Aorta (tissue), 5 donors: ENCODE data around the gene OSBPL5. TPM values are rescaled to one million over a fixed set of nuclear protein-coding genes. Genes with fewer than 3 reads are reported as not detected.
A peak's percentile ranks its signal among the peaks of the same experiment; 100 is the strongest.

ENCODE experiments used
- ATAC-seq: fragments of 200-7000 bp; cut with Tn5 transposase; one replicate; pipeline ENCODE4 v1.9.1; 2022; ENCODE audit warnings: moderate library complexity; ENCODE audit not compliant: low FRiP score
- DNase-seq, 2 donors: peaks; one replicate each; pipeline ENCODE4 v3.0.0-alpha.2; 2020
- H3K27ac ChIP-seq, 2 donors: one replicate each; pipeline ENCODE4 v1.5.1; 2013; ENCODE audit warnings: low read length in 2 of 2, mild to moderate bottlenecking in 2 of 2, moderate library complexity in 2 of 2, control low read depth in 1 of 2, inconsistent platforms in 1 of 2, low read depth in 1 of 2
- H3K27me3 ChIP-seq, 2 donors: one replicate each; pipeline ENCODE4 v1.6.1; 2013; ENCODE audit warnings: control low read depth in 1 of 2, low read length in 1 of 2, mild to moderate bottlenecking in 1 of 2, moderate library complexity in 1 of 2; ENCODE audit not compliant: insufficient read depth in 2 of 2, control insufficient read depth in 1 of 2
- H3K36me3 ChIP-seq, 2 donors: one replicate each; pipeline ENCODE4 v1.6.1; 2013; ENCODE audit warnings: control low read depth in 1 of 2, low read length in 1 of 2, mild to moderate bottlenecking in 1 of 2; ENCODE audit not compliant: insufficient read depth in 2 of 2, control insufficient read depth in 1 of 2
- H3K4me1 ChIP-seq, 2 donors: one replicate each; pipeline ENCODE4 v1.6.1; 2013; ENCODE audit warnings: low read length in 2 of 2, control low read depth in 1 of 2, mild to moderate bottlenecking in 1 of 2, moderate library complexity in 1 of 2; ENCODE audit not compliant: insufficient read depth in 2 of 2, control insufficient read depth in 1 of 2
- H3K4me3 ChIP-seq, 2 donors: one replicate each; pipeline ENCODE4 v1.5.1; 2013; ENCODE audit warnings: low read length in 2 of 2, control low read depth in 1 of 2, mild to moderate bottlenecking in 1 of 2
- H3K9me3 ChIP-seq: one replicate; pipeline ENCODE4 v1.6.1; 2013; ENCODE audit warnings: mild to moderate bottlenecking, low read length; ENCODE audit not compliant: control insufficient read depth
- WGBS, 2 donors: extraction: QIAGEN DNeasy Blood & Tissue Kit; methylation state at CpG; one replicate each; pipeline ENCODE4 v1.1.7; 2013; 5-methylcytosine and 5-hydroxymethylcytosine counted together
- intact Hi-C, 2 donors: fragments of 100-400 bp; cut with DNase I; formaldehyde crosslinking; loops; one replicate each; pipeline versions ENCODE4 v1.14.2 to v1.15.0; 2022
- polyA plus RNA-seq, 2 donors: library from polyadenylated mRNA; stranded (reverse); fragments of 200-250 nt; gene quantifications; one replicate each; pipeline ENCODE4 v1.2.3, GENCODE V29; 2013
- total RNA-seq, 2 donors: library from RNA; stranded (reverse); fragmentation: NEBNext Ultra II Directional; extraction: Animal tissue kit (Norgen Biotek cat#: 25700); gene quantifications; one replicate each; pipeline ENCODE4 v1.2.1, GENCODE V29; 2021
- donor health status: healthy with polysubstance abuse.
- donor health status: Bipolar disorder and iron deficiency.
- donor health status: DM: no; HTN: no; CAD: no.
- donor health status: DM: no; HTN: no; CAD: no.
- donor health status: DM: yes; HTN: yes; CAD: no.

Gene OSBPL5
- total and polyA plus RNA-seq, 4 donors: 11.9 to 69.1 (median 56.2) TPM

GRCh38 chr11:3087373-3087772, 77.7 kb downstream of the OSBPL5 start:
- no peak for ATAC-seq
- no peak for DNase-seq
- WGBS, 2 donors: 85 to 91% methylated on average over 11 of the region's 11 CpGs
- no peak overlapping the region for H3K27ac ChIP-seq
- peaks cover 0 to 2% of the 10 kb centered on the region in 2 donors for H3K36me3 ChIP-seq
- no peak overlapping the region for H3K4me3 ChIP-seq
- H3K4me1 ChIP-seq: no peaks in the 10 kb centered on the region
- intact Hi-C loops: no loop called here
- H3K9me3 ChIP-seq: no peaks in the 10 kb centered on the region
- H3K27me3 ChIP-seq: no peaks in the 10 kb centered on the region

- DNase-seq (peak in 1 of 2 donors; percentile 69), ATAC-seq (peak; percentile 20)
- Histone ChIP-seq H3K27ac (no peak overlapping the region), H3K4me1 (no peaks in the 10 kb centered on the region), H3K36me3 (peaks cover 0 to 2% of the 10 kb centered on the region in 2 donors), H3K27me3 (no peaks in the 10 kb centered on the region), H3K9me3 (no peaks in the 10 kb centered on the region), H3K4me3 (no peak overlapping the region)
- intact Hi-C loops: no loop called here
- 50 to 51% methylated on average over 9 of the region's 9 CpGs for WGBS, 2 donors
These were observed 78.4 kb downstream of the OSBPL5 start for GRCh38 chr11:3086671-3087150.

DNA sequence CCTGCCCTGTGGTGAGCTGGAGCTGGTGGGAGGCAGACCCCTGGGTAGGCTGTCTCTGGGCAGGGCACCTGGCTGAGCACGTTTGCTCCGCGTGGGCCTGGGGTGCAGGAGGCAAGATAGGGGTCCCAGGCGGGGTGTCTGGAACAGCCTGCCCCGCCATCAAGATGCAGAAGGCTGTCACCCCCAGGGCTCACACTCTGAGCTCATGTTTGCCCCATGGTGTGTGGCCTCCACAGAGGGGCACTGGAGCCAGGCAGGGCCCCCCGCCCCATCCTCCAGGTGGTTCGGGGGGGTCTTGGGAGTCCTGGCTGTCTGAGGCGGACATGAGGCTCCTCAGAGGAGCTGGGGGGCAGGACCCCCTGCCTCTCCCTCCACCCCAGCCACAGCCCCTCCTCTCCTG, 79.0 kb downstream of the OSBPL5 start:
- Histone ChIP-seq H3K4me1 (no peaks in the 10 kb centered on the region), H3K4me3 (no peak overlapping the region), H3K27ac (no peak overlapping the region), H3K27me3 (no peaks in the 10 kb centered on the region), H3K36me3 (peaks cover 0 to 2% of the 10 kb centered on the region in 2 donors), H3K9me3 (no peaks in the 10 kb centered on the region)
- no peak for ATAC-seq
- intact Hi-C loops: no loop called here
- peak in 1 of 2 donors; percentile 67 for DNase-seq
- 66 to 67% methylated on average over 8 of the region's 8 CpGs for WGBS, 2 donors

DNA sequence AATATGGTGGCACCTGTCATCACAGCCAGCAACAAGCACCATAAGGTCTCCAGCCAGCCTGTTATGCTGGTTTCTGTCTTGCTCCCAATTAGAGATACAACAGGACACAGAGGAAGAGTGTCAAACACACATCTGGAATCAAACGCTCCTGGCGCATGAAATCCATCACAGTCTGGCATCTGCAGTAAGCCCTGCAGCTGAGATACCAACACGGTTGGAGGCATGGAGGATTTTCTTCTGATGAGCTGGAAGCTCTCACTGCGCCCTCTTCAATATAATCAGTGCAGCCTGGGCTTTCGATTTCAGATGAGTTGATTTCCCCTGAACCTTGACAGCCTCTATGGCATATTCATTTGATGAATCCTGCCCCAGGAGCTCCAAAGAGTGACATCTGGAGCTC, 80.1 kb downstream of the OSBPL5 start:
- WGBS, 2 donors: 55 to 56% methylated on average over 5 of the region's 5 CpGs
- Histone ChIP-seq H3K27ac (no peak overlapping the region), H3K27me3 (no peaks in the 10 kb centered on the region), H3K36me3 (peaks cover 0 to 2% of the 10 kb centered on the region in 2 donors), H3K4me3 (no peak overlapping the region), H3K4me1 (no peaks in the 10 kb centered on the region), H3K9me3 (no peaks in the 10 kb centered on the region)
- peak in 1 of 2 donors; percentile 21 for DNase-seq
- intact Hi-C loops: no loop called here
- ATAC-seq: no peak

DNA sequence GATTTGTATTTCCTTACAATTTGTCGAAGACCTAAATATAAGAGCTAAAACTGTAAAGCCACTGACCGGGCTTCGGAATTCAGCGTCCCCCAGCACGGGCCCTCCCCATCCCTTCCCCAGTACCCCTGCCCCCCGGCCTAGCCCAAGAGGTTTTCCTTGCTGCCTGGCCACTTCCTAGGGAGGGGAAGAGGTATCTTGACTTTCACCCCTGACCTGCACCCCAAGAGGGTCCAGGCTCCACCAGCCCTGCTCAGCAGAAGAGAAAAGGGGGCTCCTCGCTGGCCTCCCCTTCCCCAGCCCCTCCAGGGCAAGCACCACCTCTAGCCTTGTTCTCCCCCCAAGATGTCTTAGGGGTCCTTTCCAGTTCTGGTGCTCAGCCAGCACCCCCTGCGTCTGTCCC, 81.8 kb downstream of the OSBPL5 start:
- Histone ChIP-seq H3K9me3 (no peaks in the 10 kb centered on the region), H3K27me3 (no peaks in the 10 kb centered on the region), H3K27ac (no peak overlapping the region), H3K4me1 (no peaks in the 10 kb centered on the region), H3K4me3 (no peak overlapping the region), H3K36me3 (no peaks in the 10 kb centered on the region)
- WGBS, 2 donors: 79 to 80% methylated on average over 8 of the region's 8 CpGs
- DNase-seq (peak in 1 of 2 donors; percentile 63), ATAC-seq (no peak)
- intact Hi-C loops: no loop called here

- WGBS, 2 donors: 72 to 86% methylated on average over 6 of the region's 6 CpGs
- H3K27ac ChIP-seq: no peak overlapping the region
- no peak for ATAC-seq
- intact Hi-C loops: no loop called here
- DNase-seq: no peak
- no peak overlapping the region for H3K4me3 ChIP-seq
- H3K9me3 ChIP-seq: no peaks in the 10 kb centered on the region
- no peaks in the 10 kb centered on the region for H3K27me3 ChIP-seq
- no peaks in the 10 kb centered on the region for H3K4me1 ChIP-seq
- no peaks in the 10 kb centered on the region for H3K36me3 ChIP-seq
These were observed 83.7 kb downstream of the OSBPL5 start for GRCh38 chr11:3081386-3081751.

DNA sequence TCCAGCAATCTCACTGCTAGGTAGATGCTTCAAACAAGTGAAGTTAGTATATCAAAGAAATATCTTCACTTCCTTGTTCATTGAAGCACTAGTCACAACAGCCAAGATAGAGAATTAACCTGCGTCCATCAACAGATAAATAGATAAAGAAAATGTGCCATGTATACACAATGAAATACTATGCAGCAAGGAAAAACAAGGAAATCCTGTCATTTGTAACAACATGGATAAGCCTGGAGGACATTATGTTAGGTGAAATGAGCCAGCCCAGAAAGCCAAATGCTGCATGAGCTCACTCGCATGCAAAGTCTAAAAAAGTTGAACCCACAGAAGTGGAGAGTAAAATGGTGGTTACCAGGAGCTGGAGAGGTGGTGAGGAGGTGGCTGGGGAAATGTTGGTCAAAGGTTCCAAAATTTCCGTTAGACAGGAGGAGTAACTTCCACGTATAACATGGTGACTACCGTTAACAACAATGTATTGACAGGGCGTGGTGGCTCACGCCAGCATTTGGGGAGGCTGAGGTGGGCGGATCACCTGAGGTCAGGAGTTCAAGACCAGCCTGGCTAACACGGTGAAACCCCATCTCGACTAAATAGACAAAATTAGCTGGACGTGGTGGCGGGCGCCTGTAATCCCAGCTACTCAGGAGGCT, 84.3 kb downstream of the OSBPL5 start:
- intact Hi-C loops: no loop called here
- H3K4me3 ChIP-seq: no peak overlapping the region
- no peaks in the 10 kb centered on the region for H3K4me1 ChIP-seq
- DNase-seq: peak in 1 of 2 donors; percentile 34
- 88% methylated on average over 13 of the region's 13 CpGs for WGBS, 2 donors
- no peak for ATAC-seq
- H3K9me3 ChIP-seq: no peaks in the 10 kb centered on the region
- H3K27ac ChIP-seq: no peak overlapping the region
- H3K36me3 ChIP-seq: no peaks in the 10 kb centered on the region
- no peaks in the 10 kb centered on the region for H3K27me3 ChIP-seq

DNA sequence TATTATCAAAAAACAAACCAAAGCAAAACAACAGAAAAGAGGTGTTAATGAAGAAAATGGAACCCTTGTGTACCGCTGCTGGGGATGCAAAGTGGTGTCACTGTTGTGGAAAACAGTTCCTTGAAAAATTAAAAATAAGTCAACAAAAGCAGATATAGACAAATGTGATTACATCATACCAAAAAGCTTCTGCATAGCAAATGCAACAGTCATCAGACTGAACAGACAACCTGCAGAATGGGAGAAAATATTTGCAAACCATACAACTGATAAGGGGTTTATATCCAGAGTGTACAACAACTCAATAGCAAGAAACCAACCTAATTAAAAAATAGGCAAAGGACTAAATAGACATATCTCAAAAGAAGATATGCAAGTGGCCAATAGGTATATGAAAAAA, 85.0 kb downstream of the OSBPL5 start:
- intact Hi-C loops: no loop called here

GRCh38 chr11:3077846-3078440, 87.2 kb downstream of the OSBPL5 start:
- Histone ChIP-seq H3K4me3 (no peak overlapping the region), H3K9me3 (no peaks in the 10 kb centered on the region), H3K4me1 (no peaks in the 10 kb centered on the region), H3K36me3 (no peaks in the 10 kb centered on the region), H3K27me3 (no peaks in the 10 kb centered on the region), H3K27ac (no peak overlapping the region)
- intact Hi-C loops: no loop called here
- peak in 1 of 2 donors; percentile 59 for DNase-seq
- no peak for ATAC-seq
- 83 to 85% methylated on average over 16 of the region's 16 CpGs for WGBS, 2 donors

More for the DNA sequence above, 85.0 kb downstream of the OSBPL5 start:
- Histone ChIP-seq H3K4me1 (no peaks in the 10 kb centered on the region), H3K27me3 (no peaks in the 10 kb centered on the region), H3K4me3 (no peak overlapping the region), H3K9me3 (no peaks in the 10 kb centered on the region), H3K27ac (no peak overlapping the region), H3K36me3 (no peaks in the 10 kb centered on the region)
- 81 to 89% methylated on average over 1 of the region's 1 CpG for WGBS, 2 donors
- ATAC-seq (no peak), DNase-seq (no peak)
